A673 (cell line): ENCODE measurements around the gene BRD4.

Source experiments
- EZH2 ChIP-seq: fragments of 200-600 bp; sonication (generic); IDR thresholded peaks from 2 replicates; pipeline ENCODE4 v1.6.1; 2017; ENCODE audit warnings: borderline replicate concordance, low read depth, mild to moderate bottlenecking, mixed read lengths, antibody characterized with exemption, low read length; ENCODE audit not compliant: poor library complexity, severe bottlenecking
- TF ChIP-seq, protein P1 (sequence below): fragments of 300-800, 200-600 bp; sonication (generic); conservative IDR thresholded peaks from 2 replicates; pipeline ENCODE4 v1.5.1; 2017; ENCODE audit warnings: low read depth, mild to moderate bottlenecking, antibody characterized with exemption, low read length, moderate library complexity, mixed read lengths

- TF ChIP-seq, protein P1, sequence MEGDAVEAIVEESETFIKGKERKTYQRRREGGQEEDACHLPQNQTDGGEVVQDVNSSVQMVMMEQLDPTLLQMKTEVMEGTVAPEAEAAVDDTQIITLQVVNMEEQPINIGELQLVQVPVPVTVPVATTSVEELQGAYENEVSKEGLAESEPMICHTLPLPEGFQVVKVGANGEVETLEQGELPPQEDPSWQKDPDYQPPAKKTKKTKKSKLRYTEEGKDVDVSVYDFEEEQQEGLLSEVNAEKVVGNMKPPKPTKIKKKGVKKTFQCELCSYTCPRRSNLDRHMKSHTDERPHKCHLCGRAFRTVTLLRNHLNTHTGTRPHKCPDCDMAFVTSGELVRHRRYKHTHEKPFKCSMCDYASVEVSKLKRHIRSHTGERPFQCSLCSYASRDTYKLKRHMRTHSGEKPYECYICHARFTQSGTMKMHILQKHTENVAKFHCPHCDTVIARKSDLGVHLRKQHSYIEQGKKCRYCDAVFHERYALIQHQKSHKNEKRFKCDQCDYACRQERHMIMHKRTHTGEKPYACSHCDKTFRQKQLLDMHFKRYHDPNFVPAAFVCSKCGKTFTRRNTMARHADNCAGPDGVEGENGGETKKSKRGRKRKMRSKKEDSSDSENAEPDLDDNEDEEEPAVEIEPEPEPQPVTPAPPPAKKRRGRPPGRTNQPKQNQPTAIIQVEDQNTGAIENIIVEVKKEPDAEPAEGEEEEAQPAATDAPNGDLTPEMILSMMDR = no peak
- no peak for TF ChIP-seq EZH2
Observed at GRCh38 chr19:15293781-15294491, 38.4 kb downstream of the BRD4 start.
